GM12872 (cell line): ENCODE measurements around the gene HMGB2.

Source experiments
- TF ChIP-seq, protein P1 (sequence below): IDR thresholded peaks from 3 replicates; pipeline ENCODE4 v1.5.1; 2011; ENCODE audit warnings: low read depth, mild to moderate bottlenecking, low read length, moderate library complexity; ENCODE audit not compliant: insufficient read depth

Gene HMGB2

DNA sequence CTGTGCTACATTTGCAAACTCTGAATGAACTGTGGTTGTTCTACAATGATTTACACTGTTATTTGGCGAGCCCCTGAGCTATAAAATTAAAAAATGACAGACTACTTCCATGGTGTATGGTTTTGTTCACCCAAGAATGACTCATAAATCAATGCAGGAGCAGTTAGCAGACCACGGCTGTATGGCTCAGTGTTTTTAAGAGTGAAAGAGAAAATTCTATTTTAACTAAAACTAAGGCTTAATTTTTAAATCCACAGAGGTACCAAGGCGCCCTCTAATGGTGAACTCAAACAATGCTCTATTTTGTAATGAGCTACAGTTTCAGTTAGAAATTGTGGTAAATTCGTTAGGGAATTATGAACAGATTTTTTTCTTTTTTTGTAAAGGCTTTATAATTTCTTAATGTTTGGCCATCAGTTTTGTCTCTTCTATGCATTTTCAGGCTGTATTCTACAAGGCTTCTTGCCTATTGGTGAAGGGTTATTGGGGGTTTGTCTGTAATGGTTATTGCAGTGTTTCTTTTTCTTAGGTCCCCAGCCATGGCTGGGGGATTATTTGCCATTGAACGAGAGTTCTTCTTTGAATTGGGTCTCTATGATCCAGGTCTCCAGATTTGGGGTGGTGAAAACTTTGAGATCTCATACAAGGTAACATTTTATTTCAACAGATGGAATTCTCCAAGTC is 32.5 kb downstream of the HMGB2 start:
- TF ChIP-seq, protein P1, sequence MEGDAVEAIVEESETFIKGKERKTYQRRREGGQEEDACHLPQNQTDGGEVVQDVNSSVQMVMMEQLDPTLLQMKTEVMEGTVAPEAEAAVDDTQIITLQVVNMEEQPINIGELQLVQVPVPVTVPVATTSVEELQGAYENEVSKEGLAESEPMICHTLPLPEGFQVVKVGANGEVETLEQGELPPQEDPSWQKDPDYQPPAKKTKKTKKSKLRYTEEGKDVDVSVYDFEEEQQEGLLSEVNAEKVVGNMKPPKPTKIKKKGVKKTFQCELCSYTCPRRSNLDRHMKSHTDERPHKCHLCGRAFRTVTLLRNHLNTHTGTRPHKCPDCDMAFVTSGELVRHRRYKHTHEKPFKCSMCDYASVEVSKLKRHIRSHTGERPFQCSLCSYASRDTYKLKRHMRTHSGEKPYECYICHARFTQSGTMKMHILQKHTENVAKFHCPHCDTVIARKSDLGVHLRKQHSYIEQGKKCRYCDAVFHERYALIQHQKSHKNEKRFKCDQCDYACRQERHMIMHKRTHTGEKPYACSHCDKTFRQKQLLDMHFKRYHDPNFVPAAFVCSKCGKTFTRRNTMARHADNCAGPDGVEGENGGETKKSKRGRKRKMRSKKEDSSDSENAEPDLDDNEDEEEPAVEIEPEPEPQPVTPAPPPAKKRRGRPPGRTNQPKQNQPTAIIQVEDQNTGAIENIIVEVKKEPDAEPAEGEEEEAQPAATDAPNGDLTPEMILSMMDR: peak; percentile 63; the same call in 2 of the 3 replicates

DNA sequence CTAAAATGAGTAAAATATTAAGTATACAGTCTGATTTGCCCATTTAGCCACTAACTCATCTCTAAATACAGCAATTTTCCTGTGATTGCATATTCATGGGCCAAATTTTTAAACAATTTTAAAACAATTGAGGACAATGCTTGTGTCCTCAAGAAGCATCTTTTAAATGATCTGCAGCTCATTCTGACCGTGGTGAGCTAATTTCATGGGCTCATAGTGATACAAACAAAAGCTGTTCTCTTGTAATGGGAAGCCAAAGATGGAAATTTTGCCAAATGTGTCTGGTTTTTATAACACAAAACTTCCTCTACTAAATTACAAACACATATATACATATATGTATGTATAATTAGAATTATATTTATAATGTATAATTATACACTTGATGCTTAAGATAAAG is 39.7 kb downstream of the HMGB2 start:
- TF ChIP-seq, protein P1: no peak

DNA sequence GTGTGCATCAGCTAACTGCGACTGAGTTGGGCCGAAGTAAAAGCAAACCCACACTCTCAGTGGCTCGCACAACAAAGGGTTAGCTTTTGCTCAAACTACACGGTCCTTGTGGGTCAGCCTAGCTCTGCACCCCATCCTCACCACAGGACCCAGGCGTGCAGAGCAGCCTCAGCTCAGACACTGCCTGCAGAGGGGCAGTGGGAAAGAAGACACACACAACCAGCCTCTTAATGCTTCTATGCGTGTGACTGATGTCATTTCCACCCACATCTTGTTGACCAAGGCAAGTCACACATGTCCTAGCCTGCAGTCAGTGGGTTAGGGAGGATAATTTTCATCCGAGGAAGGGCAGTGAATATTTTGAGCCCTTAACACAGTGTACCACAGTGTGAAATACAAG is 40.5 kb downstream of the HMGB2 start:
- TF ChIP-seq, protein P1: no peak

DNA sequence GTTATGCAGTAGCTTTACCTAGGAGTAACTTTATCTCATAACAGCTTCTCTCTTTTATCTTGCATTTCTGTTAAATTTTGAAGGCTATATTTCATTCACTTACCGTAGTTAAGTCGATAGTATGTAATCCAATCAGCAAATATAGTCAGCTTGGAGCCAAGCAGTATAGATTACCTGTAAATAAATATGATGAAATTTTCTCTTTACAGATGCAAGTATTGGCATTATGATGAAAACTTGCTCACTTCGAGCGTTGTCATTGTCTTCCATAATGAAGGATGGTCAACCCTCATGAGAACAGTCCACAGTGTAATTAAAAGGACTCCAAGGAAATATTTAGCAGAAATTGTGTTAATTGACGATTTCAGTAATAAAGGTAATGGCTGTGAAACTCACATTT is 42.3 kb downstream of the HMGB2 start:
- TF ChIP-seq, protein P1: no peak

DNA sequence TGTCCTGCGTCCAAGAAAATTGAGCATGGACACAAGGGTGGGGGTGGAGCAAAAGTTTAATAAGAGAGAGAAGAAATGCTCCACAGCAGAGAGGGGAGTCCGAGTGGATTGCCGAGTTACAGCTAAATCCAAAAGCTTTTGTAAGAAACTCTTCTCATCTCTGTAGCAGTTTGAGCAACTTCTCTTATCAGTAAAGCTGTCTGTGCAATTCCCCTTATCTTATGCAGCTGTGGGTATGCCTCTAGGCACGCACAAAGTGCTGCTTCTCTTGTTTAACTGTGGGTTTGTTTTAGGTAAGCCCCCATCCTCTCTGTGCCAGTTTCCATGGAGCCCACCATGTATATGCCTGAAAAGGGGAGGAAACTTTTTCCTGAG is 44.8 kb downstream of the HMGB2 start:
- TF ChIP-seq, protein P1: no peak

DNA sequence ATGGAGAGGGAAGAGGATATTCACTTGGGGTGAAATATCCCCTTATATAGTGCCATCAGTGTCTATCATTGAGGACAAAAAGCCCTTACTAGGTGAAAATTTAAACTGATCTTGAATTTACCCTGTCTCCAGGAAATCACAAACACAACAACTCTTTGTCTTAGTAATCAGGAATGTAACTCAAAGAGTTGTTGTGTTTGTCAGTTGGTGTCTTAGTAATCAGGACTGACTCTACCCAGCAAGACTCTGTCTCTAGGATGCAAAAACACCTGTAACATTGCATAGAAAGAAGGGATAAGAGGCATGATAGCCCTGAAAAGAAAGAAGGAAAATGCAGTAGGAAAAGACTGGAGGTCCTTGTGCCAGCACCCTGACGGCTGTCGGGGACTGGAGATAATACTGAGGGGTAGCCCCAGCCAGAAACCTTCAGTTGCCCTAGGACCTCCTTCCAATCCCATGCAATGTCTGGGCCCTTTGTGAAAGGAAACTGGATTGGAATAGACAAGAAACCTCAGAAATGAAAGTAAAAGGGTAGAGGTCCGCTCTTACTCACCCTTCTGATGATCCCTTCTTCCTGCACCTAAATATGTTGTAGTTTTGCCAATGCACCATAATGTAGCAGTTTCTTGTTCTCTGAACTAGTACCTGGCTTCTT is 45.3 kb downstream of the HMGB2 start:
- TF ChIP-seq, protein P1: no peak

DNA sequence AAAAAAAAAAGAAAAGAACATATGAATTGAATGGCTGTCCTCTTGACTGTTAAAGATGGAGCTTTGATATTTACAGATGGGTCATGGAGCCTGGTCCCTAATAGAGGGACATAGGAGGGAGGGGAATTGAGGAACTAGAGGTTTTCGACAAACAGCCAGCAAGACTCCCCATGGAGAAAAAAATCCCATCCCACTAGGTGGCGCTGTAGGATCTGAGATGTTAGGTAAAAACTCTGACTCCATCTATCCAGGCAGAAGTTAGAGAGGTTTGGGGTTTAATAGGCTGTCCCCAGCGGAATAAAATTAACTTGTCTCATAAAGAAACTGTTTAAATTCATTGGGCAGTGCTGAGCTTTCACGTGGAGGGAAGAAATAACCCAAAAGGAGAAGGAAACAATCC is 45.9 kb downstream of the HMGB2 start:
- TF ChIP-seq, protein P1: peak; percentile 69
